Cardiac muscle cell (in vitro differentiated cells and primary cell): ENCODE results near the gene HK1. TPM values are rescaled to one million over a fixed set of nuclear protein-coding genes. Genes with fewer than 3 reads are reported as not detected.

Experiments
- DNase-seq, 2 donors: peaks; one replicate each; pipeline versions ENCODE4 v3.0.0 to v3.0.0-alpha.2; 2010 to 2017; ENCODE audit warnings: low read depth in 1 of 2, low spot score in 1 of 2
- H3K27ac ChIP-seq: fragments of 200-600 bp; sonication (generic); 2 replicates; pipeline ENCODE4 v1.5.1; 2016
- H3K27me3 ChIP-seq: fragments of 200-600 bp; sonication (generic); 2 replicates; pipeline ENCODE4 v1.6.0; 2016; ENCODE audit warnings: control low read depth
- H3K36me3 ChIP-seq: fragments of 200-600 bp; sonication (generic); 2 replicates; pipeline ENCODE4 v1.5.1; 2016; ENCODE audit warnings: control low read depth
- H3K4me1 ChIP-seq: fragments of 200-600 bp; sonication (generic); 2 replicates; pipeline ENCODE4 v1.8.1; 2017; ENCODE audit warnings: low read depth, mild to moderate bottlenecking, mixed run types
- H3K4me3 ChIP-seq: fragments of 200-600 bp; sonication (generic); 2 replicates; pipeline ENCODE4 v1.5.1; 2016; ENCODE audit warnings: mild to moderate bottlenecking
- H3K9me3 ChIP-seq: fragments of 200-600 bp; sonication (generic); 2 replicates; pipeline ENCODE4 v1.5.1; 2017; ENCODE audit warnings: low read depth, mild to moderate bottlenecking, control low read depth
- polyA plus RNA-seq: library from polyadenylated mRNA; unstranded; fragments of >200 nt; fragmentation: Nextera tagmentation; extraction: Ambion mirVana; gene quantifications from 2 replicates; pipeline ENCODE4 v1.2.1, GENCODE V29; 2016
- total RNA-seq: library from RNA; depleted of rRNA; stranded (reverse); fragments of >200 nt; gene quantifications from 2 replicates; pipeline ENCODE4 v1.2.3, GENCODE V29; 2016
- TF ChIP-seq, protein P1 (sequence below): IDR thresholded peaks from 2 replicates; pipeline ENCODE4 v1.5.1; 2012; ENCODE audit warnings: low read depth, mild to moderate bottlenecking, low read length

The HK1 gene
- total and polyA plus RNA-seq, 2 experiments from 2014 or later, result 324 to 347 TPM

DNA sequence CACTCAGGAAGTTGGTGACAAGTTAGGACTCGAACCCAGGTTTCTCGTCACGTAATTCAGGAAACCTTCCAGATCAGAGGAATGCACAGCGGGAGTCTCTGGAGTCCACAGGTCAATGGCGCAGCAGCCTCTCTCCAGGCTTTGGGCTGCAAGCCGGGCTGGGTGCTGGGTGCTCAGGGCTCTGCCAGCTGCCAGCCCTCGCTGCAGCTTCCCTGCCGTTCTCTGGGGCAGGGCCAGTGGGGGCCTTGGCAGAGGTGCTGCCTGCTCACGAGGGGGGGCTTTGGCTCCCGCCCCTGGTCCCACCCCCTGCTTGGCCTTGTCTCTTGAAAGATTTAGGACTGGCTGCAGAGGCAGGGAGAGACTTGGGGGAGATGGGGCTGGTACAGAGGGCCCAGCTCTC lies 138.4 kb downstream of the HK1 start, which contains the start of gene TACR2:
TACR2 (minus strand) TSS at position 224 of the 400 bp plus-strand sequence. CDS start 595 bp downstream, outside the sequence.
- no peaks in the 10 kb centered on the region for H3K9me3 ChIP-seq
- no peaks in the 10 kb centered on the region for H3K36me3 ChIP-seq
- H3K27ac ChIP-seq, result no peak within 1 kb of the TSS
- DNase-seq, result no peak
- TF ChIP-seq, protein P1, sequence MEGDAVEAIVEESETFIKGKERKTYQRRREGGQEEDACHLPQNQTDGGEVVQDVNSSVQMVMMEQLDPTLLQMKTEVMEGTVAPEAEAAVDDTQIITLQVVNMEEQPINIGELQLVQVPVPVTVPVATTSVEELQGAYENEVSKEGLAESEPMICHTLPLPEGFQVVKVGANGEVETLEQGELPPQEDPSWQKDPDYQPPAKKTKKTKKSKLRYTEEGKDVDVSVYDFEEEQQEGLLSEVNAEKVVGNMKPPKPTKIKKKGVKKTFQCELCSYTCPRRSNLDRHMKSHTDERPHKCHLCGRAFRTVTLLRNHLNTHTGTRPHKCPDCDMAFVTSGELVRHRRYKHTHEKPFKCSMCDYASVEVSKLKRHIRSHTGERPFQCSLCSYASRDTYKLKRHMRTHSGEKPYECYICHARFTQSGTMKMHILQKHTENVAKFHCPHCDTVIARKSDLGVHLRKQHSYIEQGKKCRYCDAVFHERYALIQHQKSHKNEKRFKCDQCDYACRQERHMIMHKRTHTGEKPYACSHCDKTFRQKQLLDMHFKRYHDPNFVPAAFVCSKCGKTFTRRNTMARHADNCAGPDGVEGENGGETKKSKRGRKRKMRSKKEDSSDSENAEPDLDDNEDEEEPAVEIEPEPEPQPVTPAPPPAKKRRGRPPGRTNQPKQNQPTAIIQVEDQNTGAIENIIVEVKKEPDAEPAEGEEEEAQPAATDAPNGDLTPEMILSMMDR, result no peak
- H3K27me3 ChIP-seq, result no peaks in the 10 kb centered on the region
- no peak within 1 kb of the TSS for H3K4me3 ChIP-seq
- peaks cover 3% of the 10 kb centered on the region for H3K4me1 ChIP-seq

DNA sequence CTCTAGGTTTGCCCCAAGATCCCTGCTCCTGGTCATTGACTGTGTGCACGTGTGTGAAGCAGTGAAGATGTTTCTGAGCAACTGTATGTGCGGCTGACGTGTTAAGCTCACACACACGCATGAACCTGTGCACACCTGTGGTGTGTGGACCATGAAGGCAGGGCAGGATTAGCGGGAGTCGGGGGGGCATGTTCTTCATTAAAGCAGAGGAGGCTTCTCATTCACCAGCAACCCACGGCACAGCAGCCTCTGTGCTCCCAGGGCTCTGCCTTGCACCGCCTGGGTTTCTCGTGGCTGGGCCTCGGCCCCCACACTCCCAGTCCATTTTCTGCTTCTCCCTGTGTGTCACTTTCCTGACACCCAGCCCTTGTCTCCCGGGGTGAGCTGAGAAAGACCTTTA lies 139.2 kb downstream of the HK1 start:
- TF ChIP-seq, protein P1, result no peak
- Histone ChIP-seq H3K27me3 (no peaks in the 10 kb centered on the region), H3K36me3 (no peaks in the 10 kb centered on the region), H3K27ac (no peak overlapping the region), H3K4me1 (peaks cover 3% of the 10 kb centered on the region), H3K9me3 (no peaks in the 10 kb centered on the region), H3K4me3 (no peak overlapping the region)
- no peak for DNase-seq

DNA sequence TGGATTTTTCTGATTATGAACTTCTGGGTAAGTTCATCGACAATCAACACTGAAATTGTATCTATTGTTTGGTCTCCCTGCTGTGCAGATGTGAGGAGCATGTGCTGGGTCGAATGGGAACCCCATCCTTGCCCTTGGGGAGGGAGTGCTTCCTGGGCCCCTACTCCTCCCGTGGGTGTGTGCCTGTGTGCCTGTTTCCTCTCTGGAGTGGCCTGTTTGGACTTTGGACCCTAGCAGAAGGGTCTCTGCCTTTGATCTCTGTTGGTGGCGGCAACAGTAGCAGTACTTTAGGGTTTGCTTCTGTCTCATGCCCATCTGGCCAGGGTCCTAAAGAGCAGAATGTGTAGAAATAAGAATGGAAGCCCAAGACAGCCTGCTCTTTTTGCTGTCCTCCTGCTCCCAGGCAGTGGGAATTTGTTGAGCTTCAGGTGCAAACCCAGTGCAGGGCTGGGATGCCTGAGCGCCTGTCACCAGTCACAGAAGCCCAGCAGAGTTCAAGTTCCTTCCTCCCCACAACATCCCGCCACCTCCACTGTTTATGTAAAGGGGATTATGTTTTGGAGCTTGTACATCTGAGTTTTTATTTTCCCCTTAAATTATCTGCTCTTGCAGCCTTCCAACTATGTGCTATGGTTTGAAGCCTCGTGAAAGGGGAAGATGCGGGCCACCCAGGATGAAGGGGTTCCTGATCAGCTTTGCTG lies 139.9 kb downstream of the HK1 start:
- TF ChIP-seq, protein P1, result no peak
- H3K36me3 ChIP-seq, result no peaks in the 10 kb centered on the region
- H3K4me1 ChIP-seq, result peaks cover 3% of the 10 kb centered on the region
- no peaks in the 10 kb centered on the region for H3K9me3 ChIP-seq
- no peaks in the 10 kb centered on the region for H3K27me3 ChIP-seq
- DNase-seq, result no peak
- no peak overlapping the region for H3K27ac ChIP-seq
- H3K4me3 ChIP-seq, result no peak overlapping the region

DNA sequence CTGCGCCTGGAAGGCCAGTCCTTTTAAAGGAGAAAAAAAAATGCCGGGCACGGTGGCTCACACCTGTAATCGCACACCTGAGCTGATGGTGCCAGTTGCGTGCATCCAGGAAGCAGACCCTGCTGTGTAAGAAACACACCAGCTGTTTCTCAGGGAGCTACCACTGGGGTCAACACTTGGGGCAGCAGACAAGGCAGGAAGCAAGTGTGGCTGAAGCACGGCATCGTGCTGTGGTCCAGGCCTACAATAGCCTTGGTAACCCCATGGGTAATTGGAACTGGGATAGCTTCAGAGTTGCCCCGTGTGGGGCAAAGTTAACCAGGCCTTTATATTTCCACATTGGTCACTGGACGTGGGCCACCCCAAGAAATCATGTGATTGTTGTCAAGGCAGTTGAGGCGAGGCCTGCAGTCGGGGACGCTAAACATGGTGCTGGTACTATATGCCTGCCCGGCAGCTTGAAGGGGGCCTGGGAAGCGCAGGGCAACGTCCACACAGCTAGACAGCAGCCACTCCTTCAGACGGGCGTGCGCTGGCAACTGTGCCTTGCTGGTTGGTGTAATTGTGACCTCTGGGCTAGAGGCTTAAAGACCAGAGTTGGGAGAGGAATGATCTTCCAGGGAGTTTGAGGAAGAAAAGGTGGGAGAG lies 140.9 kb downstream of the HK1 start:
- DNase-seq, result no peak
- Histone ChIP-seq H3K36me3 (no peaks in the 10 kb centered on the region), H3K4me3 (no peak overlapping the region), H3K9me3 (no peaks in the 10 kb centered on the region), H3K27ac (no peak overlapping the region), H3K27me3 (no peaks in the 10 kb centered on the region), H3K4me1 (peaks cover 3% of the 10 kb centered on the region)
- TF ChIP-seq, protein P1, result no peak

DNA sequence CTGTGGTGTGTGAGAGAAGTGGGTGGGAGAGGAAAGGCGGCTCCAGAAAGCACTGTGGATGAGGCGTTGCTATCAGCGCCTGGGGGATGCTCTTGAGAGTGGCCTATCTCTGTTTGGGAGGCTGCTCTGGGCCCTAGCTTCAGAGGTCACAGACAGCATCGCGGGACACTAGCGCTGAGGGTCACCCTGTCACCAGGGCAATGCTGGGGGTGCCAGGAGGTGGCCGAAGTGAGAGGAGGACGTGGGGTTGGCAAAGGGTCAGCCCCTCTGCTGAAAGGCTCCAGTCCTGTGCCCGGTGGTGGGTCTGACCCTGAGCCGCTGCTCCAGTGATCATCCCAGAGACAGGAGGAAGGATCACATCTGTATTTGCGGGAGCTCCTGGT lies 141.4 kb downstream of the HK1 start:
- Histone ChIP-seq H3K27me3 (no peaks in the 10 kb centered on the region), H3K4me3 (no peak overlapping the region), H3K27ac (no peak overlapping the region), H3K36me3 (no peaks in the 10 kb centered on the region), H3K4me1 (peaks cover 3% of the 10 kb centered on the region), H3K9me3 (no peaks in the 10 kb centered on the region)
- DNase-seq, result no peak
- TF ChIP-seq, protein P1, result no peak
